Measurements from ENCODE around the gene LPCAT1. TPM values are rescaled to one million over a fixed set of nuclear protein-coding genes. Genes with fewer than 3 reads are reported as not detected.
"Not testable (repeated sequence)": the region's sequence is repeated elsewhere in the genome, so short reads cannot be mapped to it uniquely, and the experiment has no call there.

LPCAT1 gene
- total RNA-seq, 3 donors from 2014 or later = 19.4 to 39.3 (median 21.4) TPM

GRCh38 chr5:1507014-1507375, 16.8 kb downstream of the LPCAT1 start:
- no peak for TF ChIP-seq CTCF (IDR thresholded peaks at IDR 0.05)
- no peak for TF ChIP-seq POLR2A (IDR thresholded peaks at IDR 0.05)
- TF ChIP-seq POLR2AphosphoS5 (IDR thresholded peaks at IDR 0.05) = no peak
- Histone ChIP-seq H3K27me3 (no peaks in the 10 kb centered on the region), H3K36me3 (peaks cover 4% of the 10 kb centered on the region), H3K4me3 (no peak overlapping the region), H3K27ac (no peak overlapping the region), H3K4me1 (no peaks in the 10 kb centered on the region), H3K9me3 (no peaks in the 10 kb centered on the region)
- intact Hi-C loops (cut with DNase I; ENCODE audit: low total_unique reads) = no loop called here
- DNase-seq (ENCODE audit: low spot score in 2 of 2) = no peak

GRCh38 chr5:1506242-1507013, 17.3 kb downstream of the LPCAT1 start:
- Histone ChIP-seq H3K36me3 (peaks cover 4% of the 10 kb centered on the region), H3K4me1 (no peaks in the 10 kb centered on the region), H3K27me3 (no peaks in the 10 kb centered on the region), H3K27ac (no peak overlapping the region), H3K9me3 (no peaks in the 10 kb centered on the region), H3K4me3 (no peak overlapping the region)
- no peak for DNase-seq (ENCODE audit: low spot score in 2 of 2)
- intact Hi-C loops (cut with DNase I; ENCODE audit: low total_unique reads) = no loop called here
- TF ChIP-seq POLR2AphosphoS5 (IDR thresholded peaks at IDR 0.05) (no peak), CTCF (IDR thresholded peaks at IDR 0.05) (no peak), POLR2A (IDR thresholded peaks at IDR 0.05) (no peak)

GRCh38 chr5:1505506-1506241, 18.1 kb downstream of the LPCAT1 start:
- no peak overlapping the region for H3K4me3 ChIP-seq
- H3K9me3 ChIP-seq = no peaks in the 10 kb centered on the region
- H3K36me3 ChIP-seq = peaks cover 4% of the 10 kb centered on the region
- TF ChIP-seq POLR2AphosphoS5 (IDR thresholded peaks at IDR 0.05) (no peak), CTCF (IDR thresholded peaks at IDR 0.05) (no peak), POLR2A (IDR thresholded peaks at IDR 0.05) (no peak)
- no peak for DNase-seq (ENCODE audit: low spot score in 2 of 2)
- H3K4me1 ChIP-seq = no peaks in the 10 kb centered on the region
- no peak overlapping the region for H3K27ac ChIP-seq
- intact Hi-C loops (cut with DNase I; ENCODE audit: low total_unique reads) = no loop called here
- no peaks in the 10 kb centered on the region for H3K27me3 ChIP-seq

- H3K9me3 ChIP-seq; H3K4me3 ChIP-seq; H3K4me1 ChIP-seq; intact Hi-C loops (cut with DNase I; ENCODE audit: low total_unique reads); H3K27me3 ChIP-seq; H3K27ac ChIP-seq; H3K36me3 ChIP-seq; DNase-seq (ENCODE audit: low spot score in 2 of 2): not testable (repeated sequence)
Measured at GRCh38 chr5:1505089-1505488, 18.7 kb downstream of the LPCAT1 start.

GRCh38 chr5:1504617-1505016, 19.1 kb downstream of the LPCAT1 start:
- H3K36me3 ChIP-seq = peaks cover 4% of the 10 kb centered on the region
- DNase-seq (ENCODE audit: low spot score in 2 of 2) = no peak
- no peaks in the 10 kb centered on the region for H3K9me3 ChIP-seq
- no peak overlapping the region for H3K4me3 ChIP-seq
- no peaks in the 10 kb centered on the region for H3K27me3 ChIP-seq
- H3K4me1 ChIP-seq = no peaks in the 10 kb centered on the region
- no peak overlapping the region for H3K27ac ChIP-seq
- TF ChIP-seq POLR2AphosphoS5 (IDR thresholded peaks at IDR 0.05) = no peak
- intact Hi-C loops (cut with DNase I; ENCODE audit: low total_unique reads) = no loop called here

GRCh38 chr5:1504069-1504595, 19.6 kb downstream of the LPCAT1 start:
- no peak overlapping the region for H3K4me3 ChIP-seq
- TF ChIP-seq POLR2AphosphoS5 (IDR thresholded peaks at IDR 0.05) = no peak
- no peak for TF ChIP-seq CTCF (IDR thresholded peaks at IDR 0.05)
- TF ChIP-seq POLR2A (IDR thresholded peaks at IDR 0.05) = no peak
- H3K4me1 ChIP-seq = no peaks in the 10 kb centered on the region
- H3K36me3 ChIP-seq = peaks cover 3% of the 10 kb centered on the region
- H3K9me3 ChIP-seq = no peaks in the 10 kb centered on the region
- H3K27me3 ChIP-seq = no peaks in the 10 kb centered on the region
- no peak overlapping the region for H3K27ac ChIP-seq
- DNase-seq (ENCODE audit: low spot score in 2 of 2) = no peak
- intact Hi-C loops (cut with DNase I; ENCODE audit: low total_unique reads) = no loop called here

Measured in breast epithelium (tissue), 4 donors.